A549 (cell line): ENCODE measurements around the gene SHC3.

Experiments
- KDM5A ChIP-seq: fragments of 200-600 bp; sonication (generic); IDR thresholded peaks from 2 replicates; pipeline ENCODE4 v1.6.1; 2016; ENCODE audit warnings: antibody characterized with exemption, mild to moderate bottlenecking
- POLR2A ChIP-seq: IDR thresholded peaks from 2 replicates; pipeline ENCODE4 v1.6.1; 2012; ENCODE audit warnings: mild to moderate bottlenecking, low read length
- ZFP36 ChIP-seq: fragments of 450-650 bp; IDR thresholded peaks from 2 replicates; pipeline ENCODE4 v1.6.1; 2014; ENCODE audit warnings: borderline replicate concordance; ENCODE audit not compliant: partially characterized antibody
- TF ChIP-seq, protein P1 (sequence below): fragments of >200 bp; sonication (Bioruptor Twin); formaldehyde crosslinking; IDR thresholded peaks from 3 replicates; pipeline ENCODE4 v1.5.1; 2016

DNA sequence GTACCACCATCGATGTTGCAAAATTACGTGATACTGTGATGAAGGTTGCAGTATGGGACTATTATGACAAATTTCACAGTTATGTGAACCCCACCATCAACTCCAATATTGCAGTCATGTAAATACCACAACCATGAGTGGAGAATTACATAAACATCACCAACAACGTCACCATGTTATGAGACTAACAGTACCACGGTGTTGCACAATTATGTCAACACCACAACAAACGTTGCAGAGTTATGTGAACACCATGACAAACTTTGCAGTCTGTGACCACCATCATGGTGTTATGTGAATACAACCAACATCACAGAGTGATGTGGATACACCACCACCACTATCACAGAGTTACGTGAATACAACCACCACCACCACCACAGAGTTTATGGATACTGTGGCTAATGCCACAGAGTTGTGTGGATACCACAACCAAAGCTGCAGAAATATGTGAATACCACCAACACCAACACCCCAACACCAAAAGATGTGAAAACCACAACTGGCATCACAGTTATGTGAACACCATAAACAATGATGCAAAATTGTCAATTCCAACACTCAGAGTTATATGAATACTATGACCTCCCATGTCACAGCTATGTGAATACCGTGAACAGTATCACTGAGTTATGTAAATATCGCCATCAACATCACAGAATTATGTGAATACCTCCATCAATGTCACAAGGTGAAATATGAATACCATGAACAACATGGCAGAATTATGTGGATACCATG lies 62.4 kb downstream of the SHC3 start:
- TF ChIP-seq KDM5A (no peak), POLR2A (no peak), ZFP36 (no peak)
- TF ChIP-seq, protein P1, sequence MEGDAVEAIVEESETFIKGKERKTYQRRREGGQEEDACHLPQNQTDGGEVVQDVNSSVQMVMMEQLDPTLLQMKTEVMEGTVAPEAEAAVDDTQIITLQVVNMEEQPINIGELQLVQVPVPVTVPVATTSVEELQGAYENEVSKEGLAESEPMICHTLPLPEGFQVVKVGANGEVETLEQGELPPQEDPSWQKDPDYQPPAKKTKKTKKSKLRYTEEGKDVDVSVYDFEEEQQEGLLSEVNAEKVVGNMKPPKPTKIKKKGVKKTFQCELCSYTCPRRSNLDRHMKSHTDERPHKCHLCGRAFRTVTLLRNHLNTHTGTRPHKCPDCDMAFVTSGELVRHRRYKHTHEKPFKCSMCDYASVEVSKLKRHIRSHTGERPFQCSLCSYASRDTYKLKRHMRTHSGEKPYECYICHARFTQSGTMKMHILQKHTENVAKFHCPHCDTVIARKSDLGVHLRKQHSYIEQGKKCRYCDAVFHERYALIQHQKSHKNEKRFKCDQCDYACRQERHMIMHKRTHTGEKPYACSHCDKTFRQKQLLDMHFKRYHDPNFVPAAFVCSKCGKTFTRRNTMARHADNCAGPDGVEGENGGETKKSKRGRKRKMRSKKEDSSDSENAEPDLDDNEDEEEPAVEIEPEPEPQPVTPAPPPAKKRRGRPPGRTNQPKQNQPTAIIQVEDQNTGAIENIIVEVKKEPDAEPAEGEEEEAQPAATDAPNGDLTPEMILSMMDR, result no peak
